Activated T-helper 1 cell treated with anti-CD3 and anti-CD28 coated beads, Interleukin-12 subunit alpha, Interleukin-12 subunit beta, Interleukin-2, Interleukin-4 antibody, amounts not matched to agents 30 ng/mL and 10 ng/mL and 1 ng/mL, durations not matched to agents 14 hours and 24 hours and 36 hours (primary cell): ENCODE data around the gene HOXC6. TPM values are rescaled to one million over a fixed set of nuclear protein-coding genes. Genes with fewer than 3 reads are reported as not detected.

Source experiments
- DNase-seq: peaks from one replicate; pipeline ENCODE4 v3.0.0; 2021; ENCODE audit warnings: low spot score
- H3K27ac Mint-ChIP-seq: one replicate; pipeline ENCODE4 v1.8.0; 2021; ENCODE audit warnings: mild to moderate bottlenecking, mixed read lengths
- H3K27me3 Mint-ChIP-seq: one replicate; pipeline ENCODE4 v1.8.0; 2022; ENCODE audit warnings: mild to moderate bottlenecking, moderate library complexity, mixed read lengths; ENCODE audit not compliant: insufficient read depth
- H3K36me3 Mint-ChIP-seq: one replicate; pipeline ENCODE4 v1.8.0; 2021; ENCODE audit warnings: low read depth, mixed read lengths
- H3K4me1 Mint-ChIP-seq: one replicate; pipeline ENCODE4 v1.8.0; 2021; ENCODE audit warnings: low read depth, mixed read lengths
- H3K4me3 Mint-ChIP-seq: one replicate; pipeline ENCODE4 v1.8.0; 2021; ENCODE audit warnings: mild to moderate bottlenecking, moderate library complexity, mixed read lengths
- H3K9me3 Mint-ChIP-seq: one replicate; pipeline ENCODE4 v1.8.0; 2021; ENCODE audit warnings: mixed read lengths
- intact Hi-C: fragments of 100-400 bp; cut with micrococcal nuclease; formaldehyde crosslinking; loops from one replicate; pipeline ENCODE4 v1.15.1; 2024
- total RNA-seq: library from RNA; stranded (reverse); gene quantifications from 2 replicates; pipeline ENCODE4 v1.2.3, GENCODE V29; 2022

The HOXC6 gene
- total RNA-seq, 1 donor from 2014 or later = not detected

GRCh38 chr12:54051874-54052437 lies 23.7 kb downstream of the HOXC6 start:
- H3K9me3 Mint-ChIP-seq = no peaks in the 10 kb centered on the region
- no peak overlapping the region for H3K4me3 Mint-ChIP-seq
- no peak for DNase-seq
- H3K4me1 Mint-ChIP-seq = peaks cover 18% of the 10 kb centered on the region
- peaks cover 5% of the 10 kb centered on the region for H3K36me3 Mint-ChIP-seq
- peak overlapping the region; percentile 45 for H3K27ac Mint-ChIP-seq
- peaks cover 85% of the 10 kb centered on the region for H3K27me3 Mint-ChIP-seq
- intact Hi-C loops = loop anchor here (5.0 kb wide), 2 partner anchors 75 to 100 kb away; partner anchors contain the start of gene HOXC12

DNA sequence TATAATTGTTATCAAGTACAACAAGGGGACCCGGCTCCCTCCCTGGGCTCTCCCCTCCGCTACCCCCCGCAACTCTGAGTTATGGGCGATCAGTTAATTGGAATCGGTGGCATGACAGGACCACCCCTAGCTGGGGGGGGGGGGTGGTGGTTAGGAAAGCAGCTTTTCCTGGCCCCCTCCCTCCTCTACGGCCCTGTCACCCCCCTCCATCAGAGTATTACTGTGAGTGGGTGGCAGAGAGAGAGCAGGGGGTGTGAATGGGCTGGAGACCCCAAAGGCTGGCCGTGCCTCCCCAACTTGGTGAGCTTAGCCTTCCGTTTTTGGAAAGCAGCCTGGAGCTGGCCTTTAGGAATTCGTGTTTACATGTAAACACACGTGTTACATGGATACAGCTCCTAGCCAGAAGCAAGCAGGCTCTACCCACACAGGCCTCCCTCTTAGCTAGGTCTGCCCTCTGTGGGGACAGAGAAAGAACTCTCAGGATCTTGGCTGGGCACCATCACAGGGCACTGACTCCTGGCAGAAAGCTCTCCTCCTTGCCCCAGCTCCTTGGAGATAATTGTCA lies 24.3 kb downstream of the HOXC6 start:
- H3K27ac Mint-ChIP-seq = no peak overlapping the region
- H3K4me1 Mint-ChIP-seq = peaks cover 18% of the 10 kb centered on the region
- H3K27me3 Mint-ChIP-seq = peaks cover 89% of the 10 kb centered on the region
- intact Hi-C loops = loop anchor here (5.0 kb wide), 2 partner anchors 75 to 100 kb away; partner anchors contain the start of gene HOXC12
- no peaks in the 10 kb centered on the region for H3K9me3 Mint-ChIP-seq
- DNase-seq = no peak
- peak overlapping the region; percentile 9 for H3K4me3 Mint-ChIP-seq
- peaks cover 5% of the 10 kb centered on the region for H3K36me3 Mint-ChIP-seq

DNA sequence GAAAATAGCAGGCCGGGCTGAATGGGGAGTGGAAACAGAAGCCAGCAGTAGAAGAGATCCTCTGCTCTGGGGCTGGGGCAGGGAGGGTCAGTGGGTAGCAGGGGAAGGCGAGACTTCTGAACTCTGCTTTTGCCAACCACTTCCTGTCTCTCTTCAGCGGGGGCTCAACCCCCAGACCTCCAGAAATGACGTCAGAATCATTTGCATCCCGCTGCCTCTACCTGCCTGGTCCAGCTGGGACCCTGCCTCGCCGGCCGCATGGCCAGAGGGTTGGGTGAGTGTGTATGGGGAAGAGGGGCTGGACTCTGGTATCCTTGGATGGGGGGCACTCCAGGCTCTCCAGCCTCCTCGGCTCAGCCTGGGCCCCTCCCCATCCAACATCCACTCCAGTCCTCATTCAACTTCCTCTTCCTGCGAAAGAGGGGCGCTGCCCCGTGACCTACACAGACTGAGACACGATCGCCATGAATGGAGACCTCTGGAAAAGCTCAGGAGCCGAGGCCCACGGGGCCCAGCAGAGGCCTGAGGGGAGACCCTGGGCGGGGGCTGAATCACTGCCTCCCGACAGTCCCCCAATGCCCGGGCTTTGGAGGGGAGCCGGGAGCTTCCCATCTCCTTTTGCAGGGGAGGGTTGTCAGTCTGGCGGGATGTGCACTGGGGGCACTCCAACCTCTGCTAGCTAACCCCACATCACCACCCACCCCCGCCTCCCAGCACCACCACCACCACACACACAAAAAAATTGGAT lies 24.9 kb downstream of the HOXC6 start:
- Mint-ChIP-seq H3K27me3 (peaks cover 89% of the 10 kb centered on the region), H3K4me1 (peaks cover 18% of the 10 kb centered on the region), H3K9me3 (no peaks in the 10 kb centered on the region), H3K36me3 (peaks cover 5% of the 10 kb centered on the region), H3K27ac (no peak overlapping the region), H3K4me3 (peak overlapping the region; percentile 9)
- DNase-seq = no peak
- intact Hi-C loops = loop anchor here (5.0 kb wide), 2 partner anchors 74 to 101 kb away; partner anchors contain the start of gene HOXC12

DNA sequence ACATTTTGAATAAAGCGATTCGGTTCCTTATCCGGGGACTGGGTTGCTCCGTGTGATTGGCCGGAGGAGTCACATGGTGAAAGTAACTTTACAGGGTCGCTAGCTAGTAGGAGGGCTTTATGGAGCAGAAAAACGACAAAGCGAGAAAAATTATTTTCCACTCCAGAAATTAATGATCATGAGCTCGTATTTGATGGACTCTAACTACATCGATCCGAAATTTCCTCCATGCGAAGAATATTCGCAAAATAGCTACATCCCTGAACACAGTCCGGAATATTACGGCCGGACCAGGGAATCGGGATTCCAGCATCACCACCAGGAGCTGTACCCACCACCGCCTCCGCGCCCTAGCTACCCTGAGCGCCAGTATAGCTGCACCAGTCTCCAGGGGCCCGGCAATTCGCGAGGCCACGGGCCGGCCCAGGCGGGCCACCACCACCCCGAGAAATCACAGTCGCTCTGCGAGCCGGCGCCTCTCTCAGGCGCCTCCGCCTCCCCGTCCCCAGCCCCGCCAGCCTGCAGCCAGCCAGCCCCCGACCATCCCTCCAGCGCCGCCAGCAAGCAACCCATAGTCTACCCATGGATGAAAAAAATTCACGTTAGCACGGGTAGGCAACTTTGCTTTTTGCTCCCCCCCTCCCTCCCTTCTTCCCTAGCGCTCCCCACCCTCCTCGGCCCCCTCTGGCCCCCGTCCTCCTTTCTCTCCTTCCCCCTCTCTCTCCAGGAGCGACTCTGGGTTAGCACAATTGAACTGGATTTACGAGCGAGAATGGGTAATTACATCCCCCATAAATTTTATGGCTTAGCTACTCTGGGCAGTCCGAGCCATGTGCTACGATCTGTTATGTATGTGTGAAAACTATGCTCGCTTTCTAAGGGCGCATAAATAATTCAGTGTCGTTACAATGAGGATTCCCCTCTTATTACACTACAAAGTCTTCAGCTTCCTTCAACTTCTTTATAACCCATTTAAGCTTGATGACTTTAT lies 25.8 kb downstream of the HOXC6 start, which contains the start of gene HOXC4:
Gene HOXC4 (plus strand): TSS at position 85 of the 991 bp plus-strand sequence. CDS start 88 bp downstream, at position 173.
- intact Hi-C loops = loop anchor here (2.0 to 5.0 kb wide), 3 partner anchors 47 to 102 kb away; partner anchors contain the start of gene HOXC12
- peaks cover 89% of the 10 kb centered on the region for H3K27me3 Mint-ChIP-seq
- DNase-seq = no peak
- H3K4me1 Mint-ChIP-seq = peaks cover 18% of the 10 kb centered on the region
- H3K4me3 Mint-ChIP-seq = peak within 1 kb of the TSS; percentile 57
- peaks cover 5% of the 10 kb centered on the region for H3K36me3 Mint-ChIP-seq
- no peaks in the 10 kb centered on the region for H3K9me3 Mint-ChIP-seq
- H3K27ac Mint-ChIP-seq = no peak within 1 kb of the TSS

GRCh38 chr12:54054742-54055194 lies 26.5 kb downstream of the HOXC6 start:
- Mint-ChIP-seq H3K9me3 (no peaks in the 10 kb centered on the region), H3K4me3 (no peak overlapping the region), H3K36me3 (peaks cover 5% of the 10 kb centered on the region), H3K27ac (no peak overlapping the region), H3K27me3 (peaks cover 90% of the 10 kb centered on the region), H3K4me1 (peaks cover 18% of the 10 kb centered on the region)
- intact Hi-C loops = loop anchor here (2.0 to 5.0 kb wide), 3 partner anchors 48 to 102 kb away; partner anchors contain the start of gene HOXC12
- no peak for DNase-seq

- no peaks in the 10 kb centered on the region for H3K9me3 Mint-ChIP-seq
- DNase-seq = no peak
- intact Hi-C loops = loop anchor here (2.0 kb wide), 1 partner anchor 49 kb away; no protein-coding TSS in a partner anchor
- H3K4me1 Mint-ChIP-seq = peaks cover 10% of the 10 kb centered on the region
- peaks cover 5% of the 10 kb centered on the region for H3K36me3 Mint-ChIP-seq
- H3K4me3 Mint-ChIP-seq = no peak overlapping the region
- H3K27me3 Mint-ChIP-seq = peaks cover 88% of the 10 kb centered on the region
- no peak overlapping the region for H3K27ac Mint-ChIP-seq
These were observed 27.3 kb downstream of the HOXC6 start for GRCh38 chr12:54055552-54055951.

GRCh38 chr12:54056110-54056509 lies 27.9 kb downstream of the HOXC6 start:
- intact Hi-C loops = no loop called here
- peaks cover 10% of the 10 kb centered on the region for H3K4me1 Mint-ChIP-seq
- H3K4me3 Mint-ChIP-seq = no peak overlapping the region
- no peak for DNase-seq
- H3K27me3 Mint-ChIP-seq = peaks cover 88% of the 10 kb centered on the region
- H3K27ac Mint-ChIP-seq = peak overlapping the region; percentile 8
- H3K9me3 Mint-ChIP-seq = no peaks in the 10 kb centered on the region
- H3K36me3 Mint-ChIP-seq = peaks cover 5% of the 10 kb centered on the region

DNA sequence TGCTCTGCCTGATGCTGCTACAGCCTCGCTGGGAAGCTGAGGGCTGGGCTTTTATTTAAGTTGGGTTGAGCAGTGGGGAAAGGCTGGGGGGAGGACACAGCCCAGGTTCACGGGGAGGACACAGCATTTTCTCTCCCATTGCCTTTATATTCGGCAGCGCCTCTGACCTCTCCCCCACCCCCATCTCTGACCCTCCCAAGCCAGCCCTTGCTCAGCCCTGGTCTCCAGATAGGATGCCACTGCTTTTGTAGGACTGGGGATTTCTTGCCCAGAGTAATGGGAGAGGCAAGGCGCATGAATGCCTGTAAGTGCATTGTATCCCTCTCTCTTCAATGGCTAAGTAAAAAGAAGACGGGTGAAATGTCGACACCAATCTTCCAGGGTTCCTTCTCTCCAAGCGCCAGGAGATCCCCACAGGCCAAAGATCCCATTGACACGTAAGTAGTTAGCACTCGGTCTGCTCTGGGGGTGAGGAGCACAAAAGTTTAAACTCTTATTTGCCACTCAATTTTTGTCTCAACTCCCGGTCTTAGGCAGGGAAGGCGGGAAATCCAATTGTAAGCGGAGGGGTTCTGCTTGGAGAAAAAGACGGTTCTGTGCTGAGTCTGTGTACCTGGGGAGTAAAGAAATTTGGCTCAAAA lies 30.0 kb downstream of the HOXC6 start:
- Mint-ChIP-seq H3K27me3 (peaks cover 91% of the 10 kb centered on the region), H3K36me3 (peaks cover 2% of the 10 kb centered on the region), H3K9me3 (no peaks in the 10 kb centered on the region), H3K27ac (no peak overlapping the region), H3K4me3 (no peak overlapping the region), H3K4me1 (peaks cover 5% of the 10 kb centered on the region)
- intact Hi-C loops = no loop called here
- DNase-seq = no peak

- Mint-ChIP-seq H3K27me3 (peaks cover 89% of the 10 kb centered on the region), H3K4me1 (peaks cover under 1% of the 10 kb centered on the region), H3K27ac (no peak overlapping the region), H3K9me3 (no peaks in the 10 kb centered on the region), H3K4me3 (no peak overlapping the region), H3K36me3 (no peaks in the 10 kb centered on the region)
- intact Hi-C loops = no loop called here
- DNase-seq = no peak
These were observed 31.4 kb downstream of the HOXC6 start for GRCh38 chr12:54059668-54060067.

DNA sequence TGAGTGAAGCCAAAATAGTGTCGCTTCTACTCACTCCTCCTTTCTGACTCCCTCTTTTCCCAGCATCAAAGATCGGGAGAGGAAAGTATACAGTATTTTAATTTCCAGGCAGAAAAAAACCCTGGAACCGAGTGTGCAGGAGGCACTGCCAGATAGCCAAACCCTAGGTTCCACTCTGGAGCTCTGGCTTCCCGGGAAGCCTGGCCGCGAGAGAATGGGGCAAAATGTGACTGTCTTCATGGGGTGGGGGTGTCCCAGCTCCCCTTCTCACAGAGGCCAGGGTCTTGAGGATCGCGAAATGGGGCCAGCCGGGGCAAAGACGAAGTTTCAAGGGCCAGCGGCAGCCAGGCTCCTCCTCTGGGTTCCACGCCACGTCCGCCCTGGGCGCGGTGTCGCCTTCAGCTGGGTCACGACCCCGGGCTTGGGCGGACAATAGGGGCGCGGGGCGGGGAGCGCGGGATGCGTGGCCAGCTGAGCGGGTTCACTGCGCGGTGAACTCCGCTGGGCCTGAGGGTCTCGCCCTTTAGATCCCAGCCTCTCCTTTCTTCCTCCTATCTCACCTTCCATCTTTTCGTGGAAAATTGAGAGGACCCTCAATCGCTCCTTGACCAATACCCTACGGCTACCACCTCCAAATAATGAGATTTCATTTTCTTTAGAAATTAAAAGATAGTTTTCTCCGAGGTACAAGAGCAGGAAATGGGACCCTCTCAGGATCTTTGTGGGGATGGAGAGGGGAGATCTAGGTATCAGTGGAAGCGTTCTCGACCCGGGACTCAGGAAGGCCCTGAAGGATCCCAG lies 32.1 kb downstream of the HOXC6 start:
- Mint-ChIP-seq H3K27ac (no peak overlapping the region), H3K4me3 (no peak overlapping the region), H3K9me3 (no peaks in the 10 kb centered on the region), H3K4me1 (no peaks in the 10 kb centered on the region), H3K27me3 (peaks cover 84% of the 10 kb centered on the region), H3K36me3 (no peaks in the 10 kb centered on the region)
- intact Hi-C loops = no loop called here
- DNase-seq = no peak
